GM19452 (cell line): Measurements from ENCODE around the gene CORO7.
"Not testable (repeated sequence)": the region's sequence is repeated elsewhere in the genome, so short reads cannot be mapped to it uniquely, and the experiment has no call there.

Experiments
- ATAC-seq: cut with Tn5 transposase; IDR thresholded peaks from one replicate; pipeline ENCODE4 v1.9.1; 2021; ENCODE audit not compliant: unreplicated experiment

CORO7 gene

DNA sequence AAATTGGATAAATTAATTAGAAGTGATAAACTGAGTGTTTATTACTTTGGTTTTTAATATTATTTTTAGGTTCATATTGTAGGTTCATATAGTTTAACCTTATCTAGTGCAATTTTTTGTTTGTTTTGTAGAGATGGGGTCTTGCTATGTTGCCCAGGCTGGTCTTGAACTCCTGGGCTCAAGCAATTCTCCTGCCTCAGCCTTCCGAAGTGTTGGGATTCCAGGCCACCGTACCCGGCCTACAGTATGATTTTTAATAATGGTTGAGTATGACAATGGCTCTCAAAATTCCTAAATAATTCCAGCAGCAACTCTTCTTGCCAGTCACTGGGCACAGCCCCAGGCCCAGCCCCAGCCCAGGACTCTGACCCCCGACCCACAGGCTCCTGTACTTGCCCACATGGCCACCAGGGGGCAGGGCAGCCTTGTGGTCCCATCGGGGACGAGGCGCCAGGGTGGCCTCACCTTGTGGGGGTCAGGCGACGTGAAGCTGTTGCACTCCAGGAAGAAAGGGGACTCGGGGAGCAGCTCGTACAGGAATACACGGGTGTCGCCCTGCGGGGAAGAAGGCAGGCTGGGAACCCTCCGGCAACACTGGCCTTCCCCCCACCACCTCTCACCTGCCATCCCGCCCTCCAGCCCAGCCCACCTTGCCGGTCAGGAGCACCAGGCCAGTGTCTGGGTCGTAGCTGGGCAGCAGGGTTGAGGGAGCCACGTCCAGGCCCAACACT, 57.4 kb downstream of the CORO7 start:
- no peak for ATAC-seq

DNA sequence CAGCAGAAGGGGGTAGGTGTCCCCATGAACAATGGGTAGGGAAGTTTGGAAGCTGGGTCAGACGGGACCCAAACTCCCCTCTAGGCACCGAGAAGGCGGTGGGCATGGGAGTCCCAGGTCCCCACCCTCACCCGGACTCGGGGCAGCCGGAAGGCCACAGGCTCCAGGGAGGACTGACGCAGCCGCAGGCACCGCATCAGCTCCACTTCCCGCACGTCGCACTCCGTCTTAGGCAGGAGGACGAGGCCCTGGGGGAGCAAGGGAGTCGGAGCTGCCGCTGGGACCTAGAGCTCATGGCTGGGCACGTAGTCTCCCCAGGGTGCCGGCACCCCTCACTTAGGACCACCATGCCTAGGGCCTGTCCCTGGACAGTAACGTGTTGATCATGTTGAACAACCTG, 58.2 kb downstream of the CORO7 start:
- no peak for ATAC-seq

DNA sequence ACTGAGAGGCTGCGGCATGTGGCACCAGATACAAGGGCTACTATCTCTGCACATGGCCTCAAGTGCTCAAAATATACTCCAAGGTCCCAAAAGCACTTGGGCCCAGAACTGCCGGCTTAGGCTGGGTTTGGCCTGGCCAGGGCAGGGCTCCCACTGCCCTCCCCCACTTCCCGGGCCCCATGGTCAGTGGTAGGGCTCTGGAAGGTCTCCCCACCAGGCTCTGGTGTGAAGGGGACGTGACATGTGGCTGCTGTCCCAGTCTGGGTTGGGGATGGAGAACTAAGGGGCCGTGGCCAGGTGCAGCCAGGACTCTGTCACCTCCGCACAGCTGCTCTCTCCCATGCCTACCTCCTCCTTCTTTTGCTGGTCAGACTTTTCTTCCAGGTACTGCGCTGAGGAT, 59.6 kb downstream of the CORO7 start:
- ATAC-seq = no peak

DNA sequence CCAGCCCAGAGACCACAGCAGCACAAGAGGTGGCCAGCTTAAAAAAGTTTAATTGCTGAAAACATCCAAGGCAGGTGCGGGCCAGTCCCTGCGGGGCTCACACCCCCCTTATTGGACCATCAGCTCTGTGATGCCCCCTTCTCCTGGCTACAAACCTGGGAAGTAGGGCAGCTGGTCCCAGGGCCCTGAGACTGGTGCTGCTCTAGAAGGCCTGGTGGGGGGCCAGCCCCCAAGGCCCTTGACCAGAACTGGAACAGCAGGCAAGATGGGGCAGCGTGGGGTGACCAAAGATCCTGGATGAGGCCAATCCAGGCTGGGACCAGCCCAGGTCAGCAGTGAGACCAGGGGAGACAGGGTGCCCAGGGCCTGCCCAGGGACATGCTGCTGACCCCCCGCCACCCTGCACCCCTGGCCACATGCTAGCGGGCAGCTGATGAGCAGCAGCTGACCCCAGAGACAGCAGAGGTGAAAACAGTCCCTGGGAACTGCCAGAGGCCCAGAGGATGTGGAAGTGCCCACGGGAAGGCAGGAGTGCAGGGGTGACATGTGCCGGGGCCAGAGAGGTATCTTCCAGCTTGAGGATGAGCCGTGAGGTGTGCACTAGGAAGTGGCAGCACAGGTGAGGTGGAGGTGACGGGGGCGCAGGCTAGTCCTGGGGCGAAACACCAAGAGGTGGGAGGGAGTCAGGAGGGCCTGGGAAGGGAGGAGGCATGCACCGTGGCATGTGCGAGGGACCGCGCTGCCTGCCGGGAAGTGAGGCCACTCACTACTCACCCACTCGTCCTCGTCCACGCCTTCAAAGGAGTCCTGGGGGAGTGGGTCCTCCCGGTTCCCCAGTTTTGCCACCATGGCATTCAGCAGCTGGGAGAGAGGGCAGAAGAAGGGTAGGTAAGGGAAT, 61.6 kb downstream of the CORO7 start:
- ATAC-seq = no peak

DNA sequence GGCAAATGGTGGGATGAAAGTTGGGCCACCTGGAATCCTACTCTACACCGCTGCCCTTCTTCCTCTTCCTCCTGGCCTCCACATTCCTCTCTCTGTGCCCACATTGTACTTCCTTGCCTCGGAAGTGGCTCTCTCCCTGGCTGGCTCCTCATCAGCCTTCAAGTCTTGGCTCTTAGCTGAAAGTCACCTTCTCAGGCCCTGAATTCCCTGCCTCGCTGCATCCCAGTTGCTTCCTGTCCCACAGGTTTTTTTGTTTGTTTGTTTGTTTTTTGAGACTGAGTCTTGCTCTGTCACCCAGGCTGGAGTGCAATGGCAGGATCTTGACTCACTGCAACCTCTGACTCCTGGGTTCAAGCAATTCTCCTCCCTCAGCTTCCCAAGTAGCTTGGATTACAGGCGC, 62.7 kb downstream of the CORO7 start:
- no peak for ATAC-seq

DNA sequence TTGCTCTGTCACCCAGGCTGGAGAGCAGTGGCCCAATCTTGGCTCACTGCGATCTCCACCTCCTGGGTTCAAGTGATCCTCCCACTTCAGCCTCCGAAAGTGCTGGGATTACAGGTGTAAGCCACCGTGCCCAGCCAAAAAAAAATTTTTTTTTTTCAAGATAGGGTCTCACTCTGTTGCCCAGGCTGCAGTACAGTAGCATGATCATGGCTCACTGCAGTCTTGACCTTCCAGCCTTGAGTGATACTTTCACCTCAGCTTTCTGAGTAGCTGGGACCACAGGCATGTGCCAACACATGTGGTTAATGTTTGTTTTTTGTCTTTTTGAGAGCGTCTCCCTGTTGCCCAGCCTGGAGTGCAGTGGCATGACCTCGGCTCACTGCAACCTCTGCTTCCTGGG, 63.6 kb downstream of the CORO7 start:
- ATAC-seq = no peak

DNA sequence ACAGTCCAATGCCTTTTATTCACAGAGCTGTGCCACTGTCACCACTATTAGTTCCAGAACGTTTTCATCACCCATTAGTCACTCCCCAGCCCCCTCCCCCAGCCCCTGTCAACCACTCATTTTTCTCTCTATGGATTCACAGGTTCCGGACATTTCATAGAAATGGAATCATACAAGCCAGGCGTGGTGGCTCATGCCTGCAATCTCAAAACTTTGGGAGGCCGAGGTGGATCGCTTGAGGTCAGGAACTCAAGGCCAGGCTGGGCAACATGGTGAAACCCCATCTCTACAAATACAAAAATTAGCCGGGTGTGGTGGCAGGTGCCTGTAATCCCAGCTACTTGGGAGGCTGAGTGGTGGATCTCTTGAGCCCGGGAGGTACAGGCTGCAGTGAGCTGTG, 64.5 kb downstream of the CORO7 start:
- no peak for ATAC-seq

DNA sequence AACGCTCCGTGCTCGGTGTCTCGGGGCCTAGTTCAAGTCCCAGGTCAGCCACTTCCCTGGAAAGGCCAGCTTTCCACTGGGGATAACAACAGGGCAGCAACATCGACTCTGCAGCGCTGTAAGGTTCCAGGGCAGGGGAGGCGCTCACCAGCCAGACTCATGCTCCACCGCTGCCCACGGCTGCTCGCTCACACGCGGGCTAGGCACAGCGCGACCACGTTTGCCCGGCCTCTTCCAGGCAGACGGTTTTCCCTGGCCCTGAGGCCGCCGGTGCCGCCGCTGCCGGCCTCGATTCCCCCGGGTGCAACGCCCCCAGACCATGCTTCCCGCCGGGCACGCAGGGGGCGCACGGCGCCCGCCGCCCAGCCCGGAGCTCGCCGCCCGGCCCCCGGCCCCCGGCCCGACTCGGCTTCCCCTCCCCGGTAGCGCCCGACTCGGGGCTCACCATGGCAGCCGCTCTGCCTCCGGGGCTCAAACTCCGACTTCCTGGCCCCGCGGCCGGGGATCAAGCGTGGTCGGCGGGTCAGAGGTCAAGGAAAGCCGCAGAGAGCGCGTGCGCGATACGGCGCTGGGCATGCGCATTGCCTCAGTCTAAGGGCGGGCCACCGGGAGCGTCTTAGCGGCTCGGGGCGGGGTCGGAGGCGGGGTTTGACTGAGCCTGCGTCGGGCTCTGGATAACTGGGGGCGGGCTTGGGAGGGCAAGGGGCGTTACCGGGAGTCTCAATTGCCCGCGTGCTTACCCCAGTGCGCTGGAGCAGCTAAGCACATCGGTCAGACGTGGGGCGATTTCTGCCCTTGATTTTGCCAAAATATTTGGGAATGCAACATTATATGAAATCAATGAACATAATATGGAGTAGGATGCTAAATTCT, 65.4 kb downstream of the CORO7 start, which contains the start of gene PAM16:
Gene PAM16 (minus strand): TSS at position 535 of the 873 bp plus-strand sequence. CDS start 87 bp downstream, at position 448.
- ATAC-seq = peak; percentile 83

DNA sequence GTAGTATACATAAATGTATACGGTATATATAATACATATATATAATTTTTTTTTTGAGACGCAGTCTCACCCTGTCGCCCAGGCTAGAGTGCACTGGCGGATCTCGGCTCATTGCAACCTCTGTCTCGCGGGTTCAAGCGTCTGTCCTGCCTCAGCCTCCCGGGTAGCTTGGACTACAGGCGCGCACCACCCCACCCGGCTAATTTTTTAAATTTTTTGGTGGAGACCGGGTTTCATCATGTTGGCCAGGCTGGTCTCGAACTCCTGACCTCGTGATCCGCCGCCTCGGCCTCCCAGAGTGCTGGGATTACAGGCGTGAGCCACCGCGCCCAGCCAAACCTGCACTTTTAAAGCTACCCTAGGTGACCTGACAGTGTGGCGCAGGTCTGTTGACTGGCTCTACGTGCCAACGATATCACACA, 66.0 kb downstream of the CORO7 start:
- ATAC-seq = peak; percentile 10

DNA sequence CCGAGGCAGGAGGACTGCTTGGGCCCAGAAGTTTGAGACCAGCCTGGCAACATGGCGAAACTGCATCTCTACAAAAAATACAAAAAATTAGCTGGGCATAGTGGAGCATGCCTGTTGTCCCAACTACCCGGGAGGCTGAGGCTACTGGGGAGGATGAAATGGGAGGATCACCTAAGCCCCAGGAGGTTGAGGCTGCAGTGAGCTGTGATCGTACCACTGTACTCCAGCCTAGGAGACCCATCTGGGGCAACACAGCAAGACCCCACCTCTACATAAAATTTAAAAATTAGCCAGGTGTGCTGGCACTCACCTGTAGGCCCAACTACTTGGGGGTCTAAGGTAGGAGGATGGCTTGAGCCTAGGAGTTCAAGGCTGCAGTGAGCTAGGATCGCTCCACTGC, 67.1 kb downstream of the CORO7 start:
- no peak for ATAC-seq

DNA sequence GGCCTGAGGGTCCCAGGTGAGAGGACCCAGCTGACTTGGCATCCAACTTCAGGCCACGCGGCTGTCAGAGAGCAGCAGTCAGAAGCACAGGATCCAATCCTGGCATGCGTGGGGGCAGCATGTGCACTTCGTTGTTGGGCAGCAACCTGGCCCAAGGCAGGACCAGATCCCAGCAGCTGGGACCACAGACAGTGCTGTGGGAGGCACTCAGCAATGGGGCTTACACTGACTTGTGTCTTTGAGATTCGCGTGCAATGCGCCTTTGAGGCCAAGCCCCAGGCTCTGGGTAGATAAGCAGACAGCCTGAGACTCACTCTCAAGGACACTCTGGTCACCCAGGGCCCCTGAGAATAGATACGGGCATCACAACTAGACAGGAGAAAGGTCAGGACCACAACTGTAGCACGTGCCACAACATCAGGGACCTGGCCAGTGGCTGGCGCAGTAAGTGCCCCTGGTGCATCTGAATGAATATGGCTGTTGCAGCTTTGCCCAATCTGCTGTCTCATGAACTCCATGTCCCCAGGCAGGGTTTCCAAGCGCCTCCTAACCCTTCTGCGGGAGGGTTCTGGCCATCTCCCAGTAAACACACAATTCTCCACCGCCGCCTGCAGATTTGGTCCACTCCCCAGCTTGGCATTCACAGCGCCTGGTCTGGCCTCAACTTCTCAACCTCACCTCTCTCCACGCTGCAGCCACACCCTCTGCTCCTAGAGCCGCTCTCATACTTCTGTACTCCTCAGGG, 68.5 kb downstream of the CORO7 start:
- no peak for ATAC-seq

DNA sequence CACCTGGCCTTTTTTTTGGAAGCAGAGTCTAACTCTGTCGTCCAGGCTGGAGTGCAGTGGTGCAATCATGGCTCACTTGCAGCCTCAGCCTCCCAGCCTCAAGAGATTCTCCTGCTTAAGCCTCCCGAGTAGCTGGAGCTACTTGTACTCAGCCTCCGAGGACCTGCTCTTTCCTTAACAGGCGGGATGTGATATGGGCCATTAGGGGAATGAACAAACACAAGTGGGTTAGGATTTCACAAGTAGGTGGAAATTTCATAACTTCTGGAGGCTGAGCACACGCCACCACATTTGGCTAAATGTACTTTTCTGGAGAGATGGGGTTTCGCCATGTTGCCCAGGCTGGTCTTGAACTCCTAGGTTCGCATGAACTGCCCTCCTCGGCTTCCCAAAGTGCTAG, 69.4 kb downstream of the CORO7 start:
- no peak for ATAC-seq

DNA sequence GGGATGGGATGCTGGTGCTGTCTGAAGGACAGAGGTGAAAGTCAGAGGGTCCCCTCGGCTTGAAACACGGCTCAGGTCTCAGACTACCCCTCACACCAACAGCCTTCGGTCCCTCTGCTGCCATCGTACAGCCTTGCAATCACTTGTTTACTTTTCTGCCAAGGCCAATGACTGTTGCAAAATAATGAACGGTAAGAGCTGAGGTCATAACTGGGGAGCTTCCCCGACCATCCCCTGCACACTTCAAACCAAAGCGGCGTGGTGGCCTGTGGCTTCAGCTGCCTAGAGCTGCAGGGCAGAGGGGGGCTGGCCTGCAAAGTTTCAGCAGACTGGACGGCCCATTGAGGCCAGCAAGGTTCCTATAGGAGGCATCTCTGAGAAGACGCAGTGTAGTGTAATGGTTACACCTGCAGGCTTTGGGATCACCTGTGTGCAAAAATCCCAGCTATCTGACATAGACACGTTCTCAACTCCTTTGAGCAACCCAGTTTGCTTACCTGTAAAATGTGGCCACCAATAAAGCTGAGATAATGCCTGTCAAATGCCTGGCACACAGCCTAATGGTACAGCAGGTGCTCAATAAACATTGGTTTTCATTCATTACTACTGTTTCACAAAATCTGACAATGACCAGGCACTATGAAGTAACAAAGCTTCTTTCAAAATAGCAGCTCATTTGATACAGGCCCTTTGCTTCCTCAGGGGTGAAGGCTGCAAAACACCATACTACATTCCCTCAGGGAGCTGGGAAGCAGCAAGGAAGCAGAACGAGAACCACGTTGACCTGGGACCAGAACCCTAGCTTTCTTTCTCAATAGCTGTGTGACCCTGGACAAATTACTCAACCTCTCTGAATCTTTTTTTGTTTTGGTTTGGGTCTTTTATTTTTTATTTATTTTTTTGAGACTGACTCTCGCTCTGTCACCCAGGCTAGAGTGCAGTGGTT, 70.3 kb downstream of the CORO7 start:
- no peak for ATAC-seq

DNA sequence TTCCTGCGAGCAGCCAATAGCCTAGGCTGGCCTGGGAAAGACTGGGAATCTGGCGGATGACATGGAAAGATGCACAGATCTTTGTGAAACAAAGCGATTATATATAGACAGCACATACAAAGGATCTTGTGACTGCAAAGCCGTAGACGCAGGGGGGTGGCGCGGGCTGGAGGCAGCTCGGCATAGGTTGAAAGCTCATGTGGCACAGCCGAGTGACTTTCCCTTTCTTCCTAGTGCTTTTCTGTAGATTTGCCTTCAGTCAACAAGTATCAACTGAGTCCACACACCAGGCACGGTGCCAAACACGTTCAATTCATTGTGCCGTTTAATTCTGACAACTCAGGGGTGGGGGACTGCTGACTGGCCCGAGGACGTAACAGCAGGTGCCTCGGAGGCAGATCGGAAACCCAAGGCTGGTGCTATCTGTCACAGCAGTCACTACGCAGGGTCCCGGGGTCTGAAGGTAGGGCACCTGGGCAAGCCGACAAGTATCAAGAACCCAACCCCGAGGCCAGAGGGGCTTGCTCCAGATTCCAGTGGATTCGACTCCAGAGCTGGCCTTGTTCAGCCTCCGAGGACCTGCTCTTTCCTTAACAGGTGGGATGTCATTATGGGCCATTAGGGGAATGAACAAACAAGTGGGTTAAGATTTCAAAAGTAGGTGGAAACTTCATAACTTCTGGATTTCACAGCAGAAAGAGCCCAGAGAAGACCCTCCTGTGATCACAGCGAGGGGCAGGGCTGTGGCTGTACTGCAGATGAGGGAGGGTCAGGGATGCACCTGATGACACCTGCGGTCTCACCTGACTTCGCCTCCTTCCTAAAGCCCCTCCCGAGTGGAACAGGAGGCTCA, 71.2 kb downstream of the CORO7 start:
- ATAC-seq = no peak

DNA sequence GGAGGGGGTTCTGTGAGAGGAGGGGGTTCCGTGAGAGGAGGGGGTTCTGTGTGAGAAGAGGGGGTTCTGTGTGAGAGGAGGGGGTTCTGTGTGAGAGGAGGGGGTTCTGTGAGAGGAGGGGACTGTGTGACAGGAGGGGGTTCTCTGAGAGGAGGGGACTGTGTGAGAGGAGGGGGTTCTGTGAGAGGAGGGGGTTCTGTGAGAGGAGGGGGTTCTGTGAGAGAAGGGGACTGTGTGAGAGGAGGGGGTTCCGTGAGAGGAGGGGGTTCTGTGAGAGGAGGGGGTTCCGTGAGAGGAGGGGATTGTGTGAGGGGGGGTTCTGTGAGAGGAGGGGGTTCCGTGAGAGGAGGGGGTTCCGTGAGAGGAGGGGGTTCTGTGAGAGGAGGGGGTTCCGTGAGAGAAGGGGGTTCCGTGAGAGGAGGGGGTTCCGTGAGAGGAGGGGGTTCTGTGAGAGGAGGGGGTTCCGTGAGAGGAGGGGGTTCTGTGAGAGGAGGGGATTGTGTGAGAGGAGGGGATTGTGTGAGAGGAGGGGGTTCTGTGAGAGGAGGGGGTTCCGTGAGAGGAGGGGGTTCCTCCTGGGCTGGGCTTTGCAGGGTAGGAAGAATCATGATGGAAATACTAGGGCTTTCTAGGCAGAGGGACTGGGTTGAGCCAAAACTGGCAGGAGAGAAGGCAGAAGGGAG, 72.0 kb downstream of the CORO7 start:
- ATAC-seq = not testable (repeated sequence)

DNA sequence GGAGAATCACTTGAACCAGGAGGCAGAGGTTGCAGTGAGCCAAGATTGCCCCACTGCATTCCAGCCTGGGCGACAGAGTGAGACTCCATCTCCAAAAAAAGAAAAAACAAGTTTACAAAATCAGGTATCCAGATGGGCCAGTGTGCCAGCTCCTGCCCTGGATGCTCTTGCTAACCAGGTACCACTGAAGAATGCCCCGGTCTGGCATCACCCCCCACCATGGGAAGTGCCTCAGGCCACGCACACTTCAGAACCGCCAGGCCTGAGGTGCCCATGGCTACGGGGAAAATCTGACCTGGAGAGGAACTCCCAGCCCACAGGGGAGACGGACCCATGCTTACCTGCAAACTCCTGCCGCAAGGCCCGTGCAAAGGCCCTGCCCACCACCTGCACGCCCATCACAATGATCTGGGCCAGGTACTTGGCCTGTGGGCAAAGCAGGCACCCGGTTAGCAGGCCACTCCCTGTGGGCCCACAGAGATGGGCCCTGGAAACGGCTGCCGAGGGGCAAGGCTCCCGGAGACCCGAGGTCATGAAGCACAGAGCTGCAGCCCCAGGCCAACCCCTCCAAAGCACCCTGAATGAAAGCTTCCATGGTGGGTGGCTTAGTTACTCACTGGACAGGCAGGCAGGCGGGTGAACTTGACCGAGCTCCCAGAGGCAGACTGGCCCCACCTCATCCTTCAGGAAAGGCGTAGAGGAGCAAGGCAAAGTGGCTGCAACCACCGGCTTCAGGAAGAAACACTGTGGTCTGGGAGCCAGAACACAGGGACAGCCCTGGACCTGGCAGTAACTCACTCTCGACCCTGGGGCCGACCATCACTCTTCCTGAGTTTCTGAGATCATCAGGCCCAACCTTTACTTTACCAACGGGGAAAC, 73.3 kb downstream of the CORO7 start:
- no peak for ATAC-seq

DNA sequence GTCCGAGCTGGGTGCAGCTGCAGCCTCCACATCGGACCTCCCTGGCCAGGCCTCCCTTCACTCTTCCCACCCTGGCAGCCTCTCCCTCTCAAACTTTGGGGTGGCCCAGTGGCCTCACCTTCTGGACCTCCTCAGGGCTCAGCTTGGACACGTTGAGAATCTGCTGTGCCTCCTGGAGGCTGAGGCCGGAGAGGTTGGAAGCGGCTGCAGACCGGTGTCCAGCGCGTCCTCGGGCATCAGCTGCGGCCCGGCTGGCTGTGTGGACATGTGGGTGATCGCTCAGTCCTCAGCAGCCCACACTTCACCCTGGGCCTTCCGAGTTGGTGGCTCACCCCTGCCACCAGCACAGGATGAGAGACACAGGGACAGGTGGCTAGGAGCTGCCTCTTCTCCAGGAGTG, 75.1 kb downstream of the CORO7 start:
- ATAC-seq = no peak
